Brain microvascular endothelial cell (primary cell): ENCODE measurements around the gene SLC8A3.

Experiments
- DNase-seq: peaks from one replicate; pipeline ENCODE4 v3.0.0-alpha.2; 2020
- H3K27ac ChIP-seq: fragments of 250-450 bp; sonication (Bioruptor Pico); 2 replicates; pipeline ENCODE4 v1.5.1; 2020; ENCODE audit warnings: mild to moderate bottlenecking, moderate library complexity
- H3K27me3 ChIP-seq: fragments of 250-450 bp; sonication (Bioruptor Pico); replicated peaks from 2 replicates; pipeline ENCODE4 v1.5.1; 2020; ENCODE audit warnings: mild to moderate bottlenecking
- H3K36me3 ChIP-seq: fragments of 250-450 bp; sonication (Bioruptor Pico); replicated peaks from 2 replicates; pipeline ENCODE4 v1.5.1; 2020; ENCODE audit warnings: mild to moderate bottlenecking
- H3K4me3 ChIP-seq: 2 replicates; pipeline ENCODE4 v1.5.1; 2011; ENCODE audit warnings: low read depth, mild to moderate bottlenecking, control low read depth, low read length, moderate library complexity
- in situ Hi-C: cut with HindIII; loops from 2 replicates; pipeline ENCODE4 v1.10.0; 2017; ENCODE audit warnings: low sequenced_read_pairs, low pct_ligation_motif_present
- TF ChIP-seq, protein P1 (sequence below): IDR thresholded peaks from 2 replicates; pipeline ENCODE4 v1.5.1; 2011; ENCODE audit warnings: low read depth, mild to moderate bottlenecking, moderate library complexity, low read length, control low read depth, inconsistent platforms; ENCODE audit errors: missing control alignments

The SLC8A3 gene

DNA sequence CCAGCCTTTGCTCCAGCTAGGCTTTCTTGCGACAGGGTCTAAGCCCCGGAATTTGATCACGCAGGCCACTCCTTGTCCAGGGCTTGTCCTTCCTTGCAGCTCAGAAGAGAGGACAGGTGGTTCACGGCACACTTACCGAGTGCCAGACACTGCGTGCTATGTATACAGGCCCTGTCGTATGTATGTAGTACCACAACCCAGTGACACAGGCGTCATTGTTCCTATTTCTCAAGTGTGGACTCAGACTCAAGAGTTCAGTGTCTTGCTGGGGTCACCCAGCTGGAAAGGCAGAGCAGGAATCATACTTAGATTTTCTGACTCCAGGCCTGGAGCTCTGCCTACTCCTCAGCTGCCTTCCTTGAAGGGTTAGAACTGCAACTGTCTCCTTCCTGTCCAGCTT, 155.6 kb downstream of the SLC8A3 start:
- Histone ChIP-seq H3K27ac (no peak overlapping the region), H3K4me3 (no peak overlapping the region), H3K36me3 (no peaks in the 10 kb centered on the region), H3K27me3 (no peaks in the 10 kb centered on the region)
- no peak for DNase-seq
- in situ Hi-C loops = no loop called here
- TF ChIP-seq, protein P1, sequence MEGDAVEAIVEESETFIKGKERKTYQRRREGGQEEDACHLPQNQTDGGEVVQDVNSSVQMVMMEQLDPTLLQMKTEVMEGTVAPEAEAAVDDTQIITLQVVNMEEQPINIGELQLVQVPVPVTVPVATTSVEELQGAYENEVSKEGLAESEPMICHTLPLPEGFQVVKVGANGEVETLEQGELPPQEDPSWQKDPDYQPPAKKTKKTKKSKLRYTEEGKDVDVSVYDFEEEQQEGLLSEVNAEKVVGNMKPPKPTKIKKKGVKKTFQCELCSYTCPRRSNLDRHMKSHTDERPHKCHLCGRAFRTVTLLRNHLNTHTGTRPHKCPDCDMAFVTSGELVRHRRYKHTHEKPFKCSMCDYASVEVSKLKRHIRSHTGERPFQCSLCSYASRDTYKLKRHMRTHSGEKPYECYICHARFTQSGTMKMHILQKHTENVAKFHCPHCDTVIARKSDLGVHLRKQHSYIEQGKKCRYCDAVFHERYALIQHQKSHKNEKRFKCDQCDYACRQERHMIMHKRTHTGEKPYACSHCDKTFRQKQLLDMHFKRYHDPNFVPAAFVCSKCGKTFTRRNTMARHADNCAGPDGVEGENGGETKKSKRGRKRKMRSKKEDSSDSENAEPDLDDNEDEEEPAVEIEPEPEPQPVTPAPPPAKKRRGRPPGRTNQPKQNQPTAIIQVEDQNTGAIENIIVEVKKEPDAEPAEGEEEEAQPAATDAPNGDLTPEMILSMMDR = no peak

DNA sequence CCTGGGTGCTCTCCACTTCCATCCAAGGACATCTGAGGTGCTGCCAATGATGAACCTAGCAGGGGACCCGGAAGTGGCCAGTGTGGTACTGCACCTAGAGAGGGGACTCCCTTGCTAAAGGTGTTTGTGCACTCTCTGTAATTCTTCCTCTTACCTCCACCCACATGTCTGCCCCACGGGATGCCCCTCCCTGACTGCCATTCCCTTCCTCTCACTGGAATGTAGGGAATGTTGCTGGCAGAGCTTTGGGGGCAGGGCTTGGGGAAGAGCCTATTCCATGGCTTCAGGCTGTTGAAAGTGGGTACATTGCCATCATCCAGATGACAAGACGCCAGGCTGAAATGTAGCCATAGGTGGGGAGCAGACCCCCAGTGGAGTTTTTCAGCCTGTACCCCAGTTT, 156.3 kb downstream of the SLC8A3 start:
- no peak overlapping the region for H3K27ac ChIP-seq
- DNase-seq = no peak
- H3K36me3 ChIP-seq = no peaks in the 10 kb centered on the region
- H3K4me3 ChIP-seq = no peak overlapping the region
- in situ Hi-C loops = no loop called here
- TF ChIP-seq, protein P1 = no peak
- no peaks in the 10 kb centered on the region for H3K27me3 ChIP-seq

DNA sequence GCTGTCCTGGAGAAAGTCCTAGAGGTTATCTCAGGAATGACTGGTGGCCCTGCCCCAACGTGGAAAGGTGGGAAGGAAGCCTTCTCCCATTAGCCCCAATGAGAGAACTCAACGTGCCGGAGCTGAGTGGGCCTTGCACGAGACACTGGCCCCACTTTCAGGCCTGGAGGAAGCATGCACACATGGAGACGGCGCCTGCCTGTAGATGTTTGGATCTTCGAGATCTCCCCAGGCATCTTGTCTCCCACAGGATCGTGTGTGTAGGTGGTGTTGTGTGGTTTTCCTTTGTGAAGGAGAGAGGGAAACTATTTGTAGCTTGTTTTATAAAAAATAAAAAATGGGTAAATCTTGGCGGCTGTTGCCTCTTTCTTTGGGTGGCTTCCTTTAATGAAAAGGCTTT, 156.7 kb downstream of the SLC8A3 start:
- DNase-seq = no peak
- TF ChIP-seq, protein P1 = no peak

GRCh38 chr14:70029296-70030132, 159.2 kb downstream of the SLC8A3 start:
- H3K4me3 ChIP-seq = no peak overlapping the region
- H3K36me3 ChIP-seq = no peaks in the 10 kb centered on the region
- H3K27me3 ChIP-seq = no peaks in the 10 kb centered on the region
- in situ Hi-C loops = no loop called here
- DNase-seq = no peak
- H3K27ac ChIP-seq = no peak overlapping the region
- TF ChIP-seq, protein P1 = no peak

More for the DNA sequence above, 156.7 kb downstream of the SLC8A3 start:
- no peak overlapping the region for H3K4me3 ChIP-seq
- in situ Hi-C loops = no loop called here
- H3K36me3 ChIP-seq = no peaks in the 10 kb centered on the region
- no peak overlapping the region for H3K27ac ChIP-seq
- no peaks in the 10 kb centered on the region for H3K27me3 ChIP-seq

GRCh38 chr14:70027785-70028428, 160.8 kb downstream of the SLC8A3 start:
- TF ChIP-seq, protein P1 = peak; percentile 95
- H3K36me3 ChIP-seq = no peaks in the 10 kb centered on the region
- in situ Hi-C loops = no loop called here
- no peak overlapping the region for H3K4me3 ChIP-seq
- peak; percentile 28 for DNase-seq
- no peaks in the 10 kb centered on the region for H3K27me3 ChIP-seq
- H3K27ac ChIP-seq = no peak overlapping the region
